OCI-LY7 (cell line): ENCODE results near the gene TMBIM1. TPM values are rescaled to one million over a fixed set of nuclear protein-coding genes. Genes with fewer than 3 reads are reported as not detected.

Source experiments
- BruUV-seq: library from RNA; stranded (reverse); fragments of 400-500 nt; replicated peaks from 2 replicates; lab custom pipeline; 2021; lab: Mats Ljungman, UMichigan
- CTCF ChIA-PET: fragments of 300-600 bp; sonication (Branson Sonifier 250); formaldehyde crosslinking; loops from one replicate; lab custom pipeline; 2022; ENCODE audit warnings: antibody characterized with exemption; ENCODE audit not compliant: unreplicated experiment; lab: Charles Lee
- POLR2A ChIA-PET: fragments of 300-600 bp; sonication (Branson Sonifier 250); formaldehyde crosslinking; loops from one replicate; lab custom pipeline; 2022; ENCODE audit warnings: antibody characterized with exemption; lab: Charles Lee
- DNase-seq: peaks from one replicate; pipeline ENCODE4 v3.0.0-alpha.2; 2015; ENCODE audit warnings: low spot score
- H2AFZ ChIP-seq: fragments of 200-600 bp; sonication (generic), shearing (Covaris generic); 2 replicates; pipeline ENCODE4 v1.6.1; 2014; ENCODE audit warnings: mild to moderate bottlenecking, antibody characterized with exemption, low read length, moderate library complexity
- H3K27ac ChIP-seq: fragments of 200-600 bp; sonication (generic); 2 replicates; pipeline ENCODE4 v1.5.1; 2014; ENCODE audit warnings: mixed run types, low read depth, mild to moderate bottlenecking, moderate library complexity, low read length, inconsistent platforms; ENCODE audit not compliant: poor library complexity, severe bottlenecking
- H3K36me3 ChIP-seq: fragments of 200-600 bp; sonication (generic); 2 replicates; pipeline ENCODE4 v1.6.1; 2014; ENCODE audit warnings: mild to moderate bottlenecking, antibody characterized with exemption, low read length, moderate library complexity, mixed read lengths; ENCODE audit not compliant: insufficient read depth
- H3K4me1 ChIP-seq: fragments of 200-600 bp; sonication (generic); 2 replicates; pipeline ENCODE4 v1.5.1; 2014; ENCODE audit warnings: mild to moderate bottlenecking, low read length; ENCODE audit not compliant: insufficient read depth, poor library complexity, severe bottlenecking
- H3K4me2 ChIP-seq: fragments of 200-600 bp; sonication (generic); 2 replicates; pipeline ENCODE4 v1.6.1; 2014; ENCODE audit warnings: mild to moderate bottlenecking, low read length
- H3K4me3 ChIP-seq: fragments of 200-600 bp; sonication (generic); 2 replicates; pipeline ENCODE4 v1.5.1; 2014; ENCODE audit warnings: mild to moderate bottlenecking, low read depth, low read length; ENCODE audit not compliant: poor library complexity, severe bottlenecking
- H3K79me2 ChIP-seq: fragments of 200-600 bp; sonication (generic); 2 replicates; pipeline ENCODE4 v1.6.1; 2016; ENCODE audit warnings: low read depth, mild to moderate bottlenecking, low read length, moderate library complexity, mixed read lengths; ENCODE audit not compliant: insufficient read depth
- H3K9me2 ChIP-seq: fragments of 200-600 bp; sonication (generic); 2 replicates; pipeline ENCODE4 v1.6.1; 2016; ENCODE audit warnings: mild to moderate bottlenecking, low read length, mixed read lengths; ENCODE audit not compliant: insufficient read depth
- H3K9me3 ChIP-seq: fragments of 200-600 bp; sonication (generic); 2 replicates; pipeline ENCODE4 v1.6.1; 2014; ENCODE audit warnings: mild to moderate bottlenecking, mixed run types, low read length, mixed read lengths
- H4K20me1 ChIP-seq: fragments of 200-600 bp; sonication (generic); 2 replicates; pipeline ENCODE4 v1.6.1; 2014; ENCODE audit warnings: mild to moderate bottlenecking, antibody characterized with exemption, low read length, moderate library complexity, mixed read lengths; ENCODE audit not compliant: insufficient read depth
- CTCF ChIP-seq: fragments of 200-600 bp; sonication (generic); conservative IDR thresholded peaks from 2 replicates; pipeline ENCODE4 v1.5.1; 2014; ENCODE audit warnings: mild to moderate bottlenecking, antibody characterized with exemption, low read length, moderate library complexity, mixed read lengths
- EZH2phosphoT487 ChIP-seq: fragments of 200-600 bp; sonication (generic); IDR thresholded peaks from 2 replicates; pipeline ENCODE4 v1.6.1; 2018; ENCODE audit warnings: low read depth, borderline replicate concordance, mild to moderate bottlenecking, mixed run types, antibody characterized with exemption, low read length, moderate library complexity, mixed read lengths
- intact Hi-C: fragments of 100-400 bp; cut with micrococcal nuclease; formaldehyde crosslinking; loops from one replicate; pipeline ENCODE4 v1.10.0; 2022; ENCODE audit not compliant: unreplicated experiment
- total RNA-seq, 2 experiments: library from RNA; depleted of rRNA in 1 of 2; stranded (reverse); fragments of >200 nt in 1 of 2; shearing (Covaris generic) in 1 of 2; gene quantifications; 2 replicates each; pipeline ENCODE4 v1.2.3, GENCODE V29; 2014 to 2022

TMBIM1 gene
- total RNA-seq, 2 experiments from 2014 or later, result 27.6 to 30.3 TPM

- Histone ChIP-seq H3K27ac (no peak overlapping the region), H3K4me1 (peaks cover 36% of the 10 kb centered on the region), H3K9me2 (no peaks in the 10 kb centered on the region), H3K79me2 (peaks cover 42% of the 10 kb centered on the region; the same call in 1 of the 2 replicates), H3K4me3 (no peak overlapping the region), H3K9me3 (no peaks in the 10 kb centered on the region), H2AFZ (no peak overlapping the region), H4K20me1 (peaks cover 5% of the 10 kb centered on the region; the same call in 1 of the 2 replicates), H3K4me2 (no peak overlapping the region), H3K36me3 (peaks cover 98% of the 10 kb centered on the region)
- intact Hi-C loops, result no loop called here
- no peak for DNase-seq
- POLR2A ChIA-PET, result interaction anchor here (0.7 to 7.5 kb wide), 2 partner anchors 13 to 974 kb away, joined by 8 to 143 read pairs; partner anchors contain the start of gene ARPC2
- CTCF ChIA-PET, result interaction anchor here (0.9 kb wide), 1 partner anchor 24 kb away, joined by 4 read pairs; no protein-coding TSS in a partner anchor
- BruUV-seq, result no TSS peak
- TF ChIP-seq CTCF, result peak; percentile 58
- no peak for TF ChIP-seq EZH2phosphoT487
These were observed 61.4 kb downstream of the TMBIM1 start for GRCh38 chr2:218230882-218231281.

DNA sequence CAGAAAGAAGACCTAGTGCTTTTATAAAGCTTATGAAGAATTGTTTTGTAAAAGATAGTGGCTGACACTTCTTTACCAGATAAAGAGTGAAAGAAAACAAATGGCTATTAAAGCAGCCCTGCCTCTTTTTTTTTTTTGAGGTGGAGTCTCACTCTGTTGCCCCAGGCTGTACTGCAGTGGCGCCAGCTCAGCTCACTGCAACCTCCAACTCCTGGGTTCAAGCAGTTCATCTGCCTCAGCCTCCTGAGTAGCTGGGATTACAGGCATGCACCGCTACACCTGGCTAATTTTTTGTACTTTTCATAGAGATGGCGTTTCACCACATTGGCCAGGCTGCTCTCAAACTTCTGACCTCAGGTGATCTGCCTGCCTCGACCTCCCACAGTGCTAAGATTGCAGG is 62.5 kb downstream of the TMBIM1 start:
- BruUV-seq, result no TSS peak
- no peak for TF ChIP-seq CTCF
- TF ChIP-seq EZH2phosphoT487, result no peak
- peak overlapping the region; percentile 83 for H3K27ac ChIP-seq
- peak overlapping the region; percentile 61 for H3K4me2 ChIP-seq
- H2AFZ ChIP-seq, result no peak overlapping the region
- peaks cover 98% of the 10 kb centered on the region for H3K36me3 ChIP-seq
- ChIA-PET POLR2A (interaction anchor here (0.5 to 7.5 kb wide), 9 partner anchors 11 to 963 kb away, joined by 3 to 143 read pairs (median 3); partner anchors contain the start of genes AAMP, ARPC2 and PNKD), CTCF (interaction anchor here (0.9 to 1.2 kb wide), 3 partner anchors 8 to 28 kb away, joined by 3 to 5 read pairs (median 4); no protein-coding TSS in a partner anchor)
- intact Hi-C loops, result loop anchor here (1.0 kb wide), 1 partner anchor 10 kb away; no protein-coding TSS in a partner anchor
- no peaks in the 10 kb centered on the region for H3K9me2 ChIP-seq
- no peak for DNase-seq
- H3K4me1 ChIP-seq, result peaks cover 45% of the 10 kb centered on the region
- H3K4me3 ChIP-seq, result no peak overlapping the region
- H3K79me2 ChIP-seq, result peaks cover 53% of the 10 kb centered on the region
- no peaks in the 10 kb centered on the region for H3K9me3 ChIP-seq
- peaks cover 14% of the 10 kb centered on the region for H4K20me1 ChIP-seq

- Histone ChIP-seq H2AFZ (no peak overlapping the region), H3K4me3 (peak overlapping the region; percentile 9), H3K9me3 (no peaks in the 10 kb centered on the region), H3K79me2 (peaks cover 59% of the 10 kb centered on the region), H3K36me3 (peaks cover 98% of the 10 kb centered on the region), H3K27ac (peak overlapping the region; percentile 83), H3K4me2 (peak overlapping the region; percentile 61), H4K20me1 (peaks cover 21% of the 10 kb centered on the region), H3K4me1 (peaks cover 52% of the 10 kb centered on the region), H3K9me2 (no peaks in the 10 kb centered on the region)
- BruUV-seq, result no TSS peak
- intact Hi-C loops, result loop anchor here (1.0 kb wide), 1 partner anchor 9 kb away; no protein-coding TSS in a partner anchor
- TF ChIP-seq EZH2phosphoT487, result no peak
- no peak for TF ChIP-seq CTCF
- peak; percentile 72 for DNase-seq
- ChIA-PET POLR2A (interaction anchor here (0.5 to 7.5 kb wide), 13 partner anchors 11 to 975 kb away, joined by 3 to 143 read pairs (median 3); partner anchors contain the start of genes AAMP, ARPC2 and PNKD), CTCF (interaction anchor here (1.1 to 1.2 kb wide), 2 partner anchors 8 to 9 kb away, joined by 4 to 5 read pairs; no protein-coding TSS in a partner anchor)
These were observed 63.1 kb downstream of the TMBIM1 start for GRCh38 chr2:218229239-218229638.
